ENCODE results near the gene YWHAG. TPM values are rescaled to one million over a fixed set of nuclear protein-coding genes. Genes with fewer than 3 reads are reported as not detected.
A peak's percentile ranks its signal among the peaks of the same experiment; 100 is the strongest.

Gene YWHAG
- total and polyA plus RNA-seq, 2 of the 13 experiments (the other 11 are each of a cell fraction or from before 2014, with no cell fraction given): 36.9 to 67.5 TPM

- TF ChIP-seq ATF7 (IDR thresholded peaks at IDR 0.05) (no peak), ATF7 (CRISPR knock-in tag; IDR thresholded peaks at IDR 0.05) (no peak), ZNF264 (CRISPR knock-in tag; IDR thresholded peaks at IDR 0.05) (no peak), SRSF4 (IDR thresholded peaks at IDR 0.05; ENCODE audit: low read depth, low read length, poor library complexity, severe bottlenecking) (no peak), ZNF484 (CRISPR knock-in tag; IDR thresholded peaks at IDR 0.05; ENCODE audit: borderline replicate concordance, low read depth) (no peak), YEATS4 (CRISPR knock-in tag; IDR thresholded peaks at IDR 0.05; ENCODE audit: borderline replicate concordance) (peak; percentile 89), ZNF18 (CRISPR knock-in tag; IDR thresholded peaks at IDR 0.05; ENCODE audit: insufficient replicate concordance) (peak; percentile 71), SP140L (CRISPR knock-in tag; IDR thresholded peaks at IDR 0.05; ENCODE audit: borderline replicate concordance) (no peak), ZSCAN5A (CRISPR knock-in tag; IDR thresholded peaks at IDR 0.05; ENCODE audit: borderline replicate concordance) (no peak), FOXM1 (CRISPR knock-in tag; IDR thresholded peaks at IDR 0.05) (no peak), ZNF281 (CRISPR knock-in tag; IDR thresholded peaks at IDR 0.05; ENCODE audit: borderline replicate concordance) (peak; percentile 75), TIGD3 (CRISPR knock-in tag; IDR thresholded peaks at IDR 0.05; ENCODE audit: borderline replicate concordance) (no peak; the same call in 1 of the 2 replicates), ISX (CRISPR knock-in tag; conservative IDR thresholded peaks at IDR 0.05) (no peak)
Measured at GRCh38 chr7:76358481-76359110, at the start of gene YWHAG (continued).
